Fibroblast of skin of abdomen (primary cell): Measurements from ENCODE around the gene CDK10.

Experiments
- DNase-seq: peaks from one replicate; pipeline ENCODE4 v3.0.0-alpha.2; 2013

Gene CDK10

GRCh38 chr16:89736554-89736953 lies 50.1 kb downstream of the CDK10 start:
- no peak for DNase-seq

- no peak for DNase-seq
Observed at GRCh38 chr16:89737341-89738071, 51.0 kb downstream of the CDK10 start.

- DNase-seq: no peak
Observed at GRCh38 chr16:89738072-89738377, 51.5 kb downstream of the CDK10 start.

- DNase-seq: no peak
Observed at GRCh38 chr16:89738538-89739317, 52.2 kb downstream of the CDK10 start.

GRCh38 chr16:89739383-89739782 lies 52.9 kb downstream of the CDK10 start:
- no peak for DNase-seq

DNA sequence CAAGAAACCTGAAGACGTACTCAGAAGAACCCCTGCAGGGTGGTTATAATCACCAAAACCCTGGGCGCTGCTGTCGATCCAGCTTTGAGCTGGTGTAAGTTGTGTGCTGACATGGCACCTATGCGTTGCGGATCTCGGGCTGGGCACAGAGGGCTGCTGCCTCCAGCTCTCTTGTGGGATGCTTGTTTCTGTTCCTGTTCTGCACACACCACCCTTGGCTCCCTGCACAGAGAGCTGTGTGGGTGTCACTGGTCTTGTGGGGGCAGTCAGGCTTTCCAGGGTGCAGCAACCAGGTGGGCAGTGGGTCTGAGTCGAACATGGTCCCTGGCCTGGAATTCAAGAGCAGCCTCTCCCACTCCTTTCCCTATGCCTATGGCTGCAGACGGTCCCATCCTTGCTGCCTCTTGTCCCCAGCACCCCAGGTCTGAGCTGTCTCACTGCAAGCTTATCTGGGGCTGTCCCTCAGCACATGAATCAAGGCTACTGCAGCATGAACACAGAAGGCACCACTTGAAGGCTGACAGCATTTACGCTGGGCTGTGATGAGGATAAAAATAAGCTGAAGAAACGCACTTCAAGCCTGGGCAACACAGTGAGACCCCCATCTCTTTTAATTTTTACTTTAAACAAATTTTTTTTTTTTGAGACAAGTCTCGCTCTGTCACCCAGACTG lies 55.0 kb downstream of the CDK10 start:
- DNase-seq: no peak

- no peak for DNase-seq
Observed at GRCh38 chr16:89742948-89743347, 56.5 kb downstream of the CDK10 start.

- DNase-seq: no peak
Observed at GRCh38 chr16:89744813-89745212, 58.3 kb downstream of the CDK10 start.
